Gastrocnemius medialis (tissue), 4 donors: Measurements from ENCODE around the gene HIC1. TPM values are rescaled to one million over a fixed set of nuclear protein-coding genes. Genes with fewer than 3 reads are reported as not detected.
A peak's percentile ranks its signal among the peaks of the same experiment; 100 is the strongest.

Experiments
- ATAC-seq, 2 donors: fragments of 150-250 bp; one replicate each; pipeline ENCODE4 v1.9.1; 2016
- DNase-seq, 2 donors: peaks; one replicate each; pipeline ENCODE4 v3.0.0-alpha.2; 2019
- H3K27ac ChIP-seq, 4 donors: fragments of 200-600 bp; sonication (generic); 1 replicate in 1 of 4; 2 replicates in 3 of 4; pipeline ENCODE4 v1.5.1; 2016 to 2018; ENCODE audit warnings: mild to moderate bottlenecking in 2 of 4, moderate library complexity in 1 of 4
- H3K27me3 ChIP-seq, 3 donors: fragments of 200-600 bp; sonication (generic) in 2 of 3; 1 replicate in 1 of 3; 2 replicates in 2 of 3; pipeline versions ENCODE4 v1.5.1 to v1.6.0; 2016 to 2019; ENCODE audit warnings: mild to moderate bottlenecking in 1 of 3, moderate library complexity in 1 of 3
- H3K36me3 ChIP-seq, 2 donors: fragments of 200-600 bp; sonication (generic) in 1 of 2; one replicate each; pipeline ENCODE4 v1.5.1; 2017 to 2018
- H3K4me1 ChIP-seq, 2 donors: fragments of 200-600 bp; sonication (generic) in 1 of 2; one replicate each; pipeline ENCODE4 v1.5.1; 2016 to 2017; ENCODE audit warnings: mild to moderate bottlenecking in 2 of 2
- H3K4me3 ChIP-seq, 4 donors: fragments of 200-600 bp; sonication (generic) in 3 of 4; 1 replicate in 1 of 4; 2 replicates in 3 of 4; pipeline ENCODE4 v1.5.1; 2016 to 2019; ENCODE audit warnings: mild to moderate bottlenecking in 2 of 4
- H3K9me3 ChIP-seq, 3 donors: fragments of 200-600 bp; sonication (generic) in 2 of 3; 1 replicate in 1 of 3; 2 replicates in 2 of 3; pipeline ENCODE4 v1.5.1; 2016 to 2019
- CTCF ChIP-seq, 5 experiments: fragments of 450-650 bp in 3 of 5; fragments of 200-600 bp in 2 of 5; sonication (generic) in 2 of 5; IDR thresholded peaks in 4 of 5; conservative IDR thresholded peaks in 1 of 5; 1 replicate in 4 of 5; 2 replicates in 1 of 5; pipeline ENCODE4 v1.5.1; 2016 to 2019; ENCODE audit warnings: antibody characterized with exemption in 5 of 5, mild to moderate bottlenecking in 3 of 5, moderate library complexity in 3 of 5
- POLR2A ChIP-seq, 2 donors: fragments of 450-650 bp; IDR thresholded peaks; one replicate each; pipeline ENCODE4 v1.6.1; 2017; ENCODE audit warnings: antibody characterized with exemption in 2 of 2, mild to moderate bottlenecking in 2 of 2, moderate library complexity in 2 of 2
- in situ Hi-C, 4 donors: fragments of 200-750 bp; cut with MboI; loops; one replicate each; pipeline versions ENCODE4 v1.15.0 to v1.8.0; 2017; ENCODE audit warnings: low sequenced_read_pairs in 4 of 4
- intact Hi-C: fragments of 100-400 bp; cut with DNase I; formaldehyde crosslinking; loops from one replicate; pipeline ENCODE4 v1.15.1; 2023; ENCODE audit warnings: low total_unique reads
- total RNA-seq, 4 donors: library from RNA; depleted of rRNA; stranded (reverse); fragments of >200 nt; gene quantifications; one replicate each; pipeline versions ENCODE4 v1.1.0 to v1.2.3, GENCODE V29; 2016

Gene HIC1
- total RNA-seq, 4 donors from 2014 or later, result 4.6 to 9.6 (median 6.9) TPM

DNA sequence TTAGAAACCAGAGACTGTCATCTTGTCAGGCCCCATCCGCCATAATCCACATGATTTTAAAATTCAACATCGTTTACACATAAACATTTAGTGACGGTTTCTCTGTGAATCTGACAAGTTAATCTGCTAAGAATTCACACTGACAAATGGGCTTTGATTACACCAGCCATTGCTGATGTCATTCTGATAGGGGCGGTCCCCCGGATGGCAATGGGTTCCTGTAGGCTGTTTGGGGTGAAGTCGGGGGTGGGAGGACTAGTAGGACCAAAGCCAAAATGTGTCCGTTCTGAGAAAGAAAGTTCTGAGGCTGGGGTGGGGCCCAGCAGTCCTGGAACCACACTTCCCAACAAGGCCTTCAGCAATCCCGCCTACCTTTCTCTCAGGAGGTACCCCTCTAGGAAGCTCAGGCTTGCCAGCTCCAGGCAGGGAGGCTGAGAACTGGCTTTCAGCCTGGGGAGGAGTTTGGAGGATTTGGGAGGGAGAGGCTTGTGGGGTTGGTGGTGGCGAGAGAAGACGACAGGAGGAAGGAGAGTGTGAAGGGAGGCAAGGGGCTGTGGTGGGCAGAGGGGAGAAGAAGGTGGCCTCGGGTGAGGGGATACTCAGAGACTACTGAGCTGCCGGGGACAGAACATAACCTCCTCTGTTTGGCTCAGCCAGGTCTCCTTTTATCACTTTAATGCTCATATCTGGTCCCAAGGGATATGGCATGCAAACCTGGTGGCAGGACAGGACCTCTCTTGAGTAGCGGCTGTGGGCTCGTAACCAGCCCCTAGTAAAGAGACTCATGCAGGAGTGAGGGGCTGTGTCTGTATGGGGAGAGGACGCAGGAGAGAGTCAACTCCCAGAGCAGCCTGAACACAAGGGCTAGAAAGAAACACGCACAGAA lies 8.6 kb downstream of the HIC1 start:
- intact Hi-C loops (no loop called here), in situ Hi-C loops (loop anchor here in 2 of 4 donors (5.0 to 10.0 kb wide), 2 partner anchors 181 to 184 kb away; no protein-coding TSS in a partner anchor)
- Histone ChIP-seq H3K4me3 (no peak overlapping the region), H3K4me1 (peaks cover 37 to 47% of the 10 kb centered on the region in 2 donors), H3K36me3 (peaks cover 0 to 19% of the 10 kb centered on the region in 2 donors), H3K9me3 (no peaks in the 10 kb centered on the region), H3K27ac (peak overlapping the region; percentile 68 to 82 (median 74)), H3K27me3 (no peaks in the 10 kb centered on the region)
- no peak for TF ChIP-seq POLR2A (IDR thresholded peaks at IDR 0.05)
- TF ChIP-seq CTCF (IDR thresholded peaks at IDR 0.05 in 4 of 5, conservative IDR thresholded peaks at IDR 0.05 in 1 of 5), result no peak
- DNase-seq (no peak), ATAC-seq (no peak)

DNA sequence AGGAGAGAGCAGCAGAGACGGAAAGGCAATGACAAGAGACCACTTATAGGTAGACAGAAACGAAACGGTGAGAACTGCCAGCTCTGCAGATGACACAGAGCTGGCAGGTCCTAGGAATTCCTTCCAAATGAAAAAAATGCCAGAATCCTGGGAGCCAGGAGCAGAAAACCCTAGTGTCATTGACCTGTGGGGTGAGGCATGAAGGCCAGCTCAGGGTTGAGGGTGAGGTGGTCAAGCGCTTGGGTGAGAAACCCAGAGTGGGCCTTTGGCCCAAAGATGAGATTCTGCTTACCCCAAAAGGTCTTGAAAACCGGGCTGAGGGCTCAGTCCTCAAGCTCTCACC lies 9.2 kb downstream of the HIC1 start:
- in situ Hi-C loops (loop anchor here in 2 of 4 donors (5.0 to 10.0 kb wide), 2 partner anchors 181 to 183 kb away; no protein-coding TSS in a partner anchor), intact Hi-C loops (no loop called here)
- Histone ChIP-seq H3K4me3 (no peak overlapping the region), H3K36me3 (peaks cover 0 to 25% of the 10 kb centered on the region in 2 donors), H3K4me1 (peaks cover 42 to 43% of the 10 kb centered on the region in 2 donors), H3K9me3 (no peaks in the 10 kb centered on the region), H3K27me3 (no peaks in the 10 kb centered on the region), H3K27ac (peak overlapping the region; percentile 68 to 82 (median 74))
- DNase-seq (no peak), ATAC-seq (no peak)
- TF ChIP-seq POLR2A (IDR thresholded peaks at IDR 0.05), result no peak
- TF ChIP-seq CTCF (IDR thresholded peaks at IDR 0.05 in 4 of 5, conservative IDR thresholded peaks at IDR 0.05 in 1 of 5), result no peak

DNA sequence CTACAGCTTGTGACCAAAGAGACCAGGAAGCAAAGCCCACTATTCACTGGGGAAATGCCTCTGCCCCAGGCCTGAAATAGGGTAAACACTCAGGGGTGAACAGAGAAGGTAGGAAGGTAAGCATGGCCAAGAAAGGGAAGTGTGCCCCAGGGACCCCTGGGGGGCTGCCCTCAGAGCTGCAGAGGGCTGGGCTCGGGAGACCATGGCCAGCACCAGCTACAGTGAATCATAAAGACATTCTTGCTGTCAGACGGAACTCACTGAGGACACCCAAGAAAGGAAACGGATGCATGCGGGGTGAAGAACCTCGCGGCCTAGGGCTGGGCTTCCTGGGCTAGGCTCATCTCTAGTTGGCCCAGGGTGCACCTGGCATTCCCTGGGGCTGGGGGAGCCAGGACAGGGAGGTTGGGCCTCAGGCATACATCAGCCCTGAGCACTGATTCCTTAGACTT lies 9.6 kb downstream of the HIC1 start:
- TF ChIP-seq CTCF (IDR thresholded peaks at IDR 0.05 in 4 of 5, conservative IDR thresholded peaks at IDR 0.05 in 1 of 5) (no peak), POLR2A (IDR thresholded peaks at IDR 0.05) (no peak)
- Histone ChIP-seq H3K4me1 (peaks cover 38 to 43% of the 10 kb centered on the region in 2 donors), H3K4me3 (no peak overlapping the region), H3K9me3 (no peaks in the 10 kb centered on the region), H3K27ac (peak overlapping the region; percentile 68 to 82 (median 74)), H3K36me3 (peaks cover 0 to 25% of the 10 kb centered on the region in 2 donors), H3K27me3 (no peaks in the 10 kb centered on the region)
- DNase-seq (no peak), ATAC-seq (peak in 1 of 2 donors; percentile 14)
- intact Hi-C loops (no loop called here), in situ Hi-C loops (loop anchor here in 2 of 4 donors (5.0 to 10.0 kb wide), 2 partner anchors 180 to 183 kb away; no protein-coding TSS in a partner anchor)

DNA sequence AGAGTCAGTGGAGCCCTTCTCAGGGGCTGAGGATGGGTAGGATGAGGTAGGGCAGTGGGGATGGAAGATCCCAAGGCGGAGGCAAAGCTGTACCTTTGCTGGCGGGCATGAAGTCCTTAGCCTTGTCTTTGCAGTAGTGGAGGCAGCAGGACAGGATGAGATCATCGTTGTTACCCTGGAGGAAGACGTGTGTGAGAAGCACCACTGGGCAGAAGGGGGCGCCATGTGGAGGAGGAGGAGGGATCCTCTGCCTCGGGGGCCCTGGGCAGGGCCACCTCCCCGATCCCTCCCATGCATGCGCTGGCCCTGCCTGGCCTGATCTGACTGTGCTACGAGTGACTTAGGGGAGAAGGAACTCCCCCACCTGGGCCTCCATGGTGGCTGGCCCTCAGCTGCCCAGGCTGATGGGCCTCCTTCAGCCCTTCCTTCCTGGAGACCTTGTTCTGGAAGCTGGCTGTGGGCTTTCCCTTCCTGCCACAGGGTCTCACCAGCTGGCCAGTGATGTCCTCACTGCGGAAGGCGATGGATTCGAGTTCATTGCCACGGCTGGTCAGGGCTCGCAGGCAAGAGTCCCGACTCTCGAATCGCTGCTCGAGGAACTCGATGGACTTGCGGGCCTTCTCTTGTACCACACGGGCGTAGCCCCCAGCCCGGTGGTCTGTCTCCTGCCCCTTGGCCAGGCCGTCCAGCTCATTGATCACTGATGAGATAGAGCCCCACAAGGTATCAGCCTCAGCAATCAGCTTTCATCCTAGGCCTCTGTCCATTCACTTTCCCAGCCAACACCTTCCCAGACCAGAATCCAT lies 10.3 kb downstream of the HIC1 start:
- H3K27ac ChIP-seq, result peak overlapping the region; percentile 68 to 82 (median 74)
- peaks cover 0 to 25% of the 10 kb centered on the region in 2 donors for H3K36me3 ChIP-seq
- H3K9me3 ChIP-seq, result no peaks in the 10 kb centered on the region
- intact Hi-C loops, result no loop called here
- in situ Hi-C loops, result loop anchor here in 3 of 4 donors (5.0 to 10.0 kb wide), 3 partner anchors 177 to 182 kb away; no protein-coding TSS in a partner anchor
- H3K27me3 ChIP-seq, result no peaks in the 10 kb centered on the region
- H3K4me3 ChIP-seq, result no peak overlapping the region
- no peak for DNase-seq
- no peak for TF ChIP-seq POLR2A (IDR thresholded peaks at IDR 0.05)
- peak in 1 of 5 experiments; percentile 17 for TF ChIP-seq CTCF (IDR thresholded peaks at IDR 0.05 in 4 of 5, conservative IDR thresholded peaks at IDR 0.05 in 1 of 5)
- H3K4me1 ChIP-seq, result peaks cover 40 to 41% of the 10 kb centered on the region in 2 donors
- ATAC-seq, result no peak
